SH-SY5Y (cell line): ENCODE results near the gene OR2T10.

Experiments
- GATA2 ChIP-seq: IDR thresholded peaks from 2 replicates; pipeline ENCODE4 v1.6.1; 2011; ENCODE audit warnings: mild to moderate bottlenecking, low read depth, low read length
- GATA3 ChIP-seq: IDR thresholded peaks from 2 replicates; pipeline ENCODE4 v1.6.1; 2011; ENCODE audit warnings: low read depth, mild to moderate bottlenecking, low read length, moderate library complexity

DNA sequence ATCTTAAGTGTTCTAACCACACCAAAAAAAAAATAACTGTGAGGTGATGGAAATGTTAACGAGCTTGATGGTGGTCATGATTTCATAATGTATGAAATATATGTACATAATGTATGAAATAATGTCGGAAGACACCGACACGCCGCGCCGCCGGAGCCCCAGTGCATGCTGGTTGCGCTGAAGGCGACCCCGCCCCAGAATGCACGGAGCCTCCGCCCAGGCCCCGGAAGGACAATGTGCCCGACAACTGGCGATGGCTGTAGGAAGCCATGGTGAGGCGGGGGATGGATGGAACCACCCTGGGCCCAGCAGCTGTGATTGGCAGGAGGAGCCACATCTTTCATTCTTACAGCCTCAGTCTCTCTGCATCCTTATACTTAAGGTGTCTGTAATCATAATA is 7.4 kb downstream of the OR2T10 start:
- TF ChIP-seq GATA3 (no peak), GATA2 (no peak)
